GM12801 (cell line): ENCODE measurements around the gene GRXCR1.

ENCODE experiments used
- TF ChIP-seq, protein P1 (sequence below): IDR thresholded peaks from one replicate; pipeline ENCODE4 v1.5.1; 2011; ENCODE audit warnings: control low read depth; ENCODE audit not compliant: insufficient read length; ENCODE audit errors: extremely low read depth

GRXCR1 gene

DNA sequence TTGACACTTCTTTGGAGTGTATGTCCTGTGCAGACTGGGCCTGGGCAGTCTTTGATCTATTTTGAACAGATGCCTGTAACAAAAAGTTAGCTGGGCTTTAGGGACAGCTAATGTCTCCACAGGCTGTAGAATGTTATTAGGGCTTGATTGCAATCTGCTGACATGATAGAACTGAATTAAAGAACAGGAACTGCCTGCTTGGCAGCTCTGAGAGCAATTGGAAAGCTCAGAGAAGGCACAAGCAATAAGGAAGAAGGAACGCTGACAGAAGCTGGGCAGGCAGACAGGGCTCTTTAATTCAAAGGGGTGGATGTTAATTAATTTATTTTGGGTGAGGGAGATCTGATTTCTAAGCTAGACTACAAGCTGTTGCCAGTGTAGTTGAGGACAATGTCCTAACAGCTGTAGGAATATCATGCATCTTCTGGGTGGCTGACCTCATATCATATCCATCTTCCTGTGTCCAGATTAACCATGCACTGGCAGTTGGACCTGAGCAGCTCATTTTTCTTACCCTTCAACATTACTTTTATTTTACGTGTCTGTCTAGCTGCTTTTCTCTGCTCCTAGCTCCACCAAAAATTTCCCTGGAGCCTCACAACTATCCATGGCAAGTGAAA, 20.7 kb upstream of the GRXCR1 start:
- TF ChIP-seq, protein P1, sequence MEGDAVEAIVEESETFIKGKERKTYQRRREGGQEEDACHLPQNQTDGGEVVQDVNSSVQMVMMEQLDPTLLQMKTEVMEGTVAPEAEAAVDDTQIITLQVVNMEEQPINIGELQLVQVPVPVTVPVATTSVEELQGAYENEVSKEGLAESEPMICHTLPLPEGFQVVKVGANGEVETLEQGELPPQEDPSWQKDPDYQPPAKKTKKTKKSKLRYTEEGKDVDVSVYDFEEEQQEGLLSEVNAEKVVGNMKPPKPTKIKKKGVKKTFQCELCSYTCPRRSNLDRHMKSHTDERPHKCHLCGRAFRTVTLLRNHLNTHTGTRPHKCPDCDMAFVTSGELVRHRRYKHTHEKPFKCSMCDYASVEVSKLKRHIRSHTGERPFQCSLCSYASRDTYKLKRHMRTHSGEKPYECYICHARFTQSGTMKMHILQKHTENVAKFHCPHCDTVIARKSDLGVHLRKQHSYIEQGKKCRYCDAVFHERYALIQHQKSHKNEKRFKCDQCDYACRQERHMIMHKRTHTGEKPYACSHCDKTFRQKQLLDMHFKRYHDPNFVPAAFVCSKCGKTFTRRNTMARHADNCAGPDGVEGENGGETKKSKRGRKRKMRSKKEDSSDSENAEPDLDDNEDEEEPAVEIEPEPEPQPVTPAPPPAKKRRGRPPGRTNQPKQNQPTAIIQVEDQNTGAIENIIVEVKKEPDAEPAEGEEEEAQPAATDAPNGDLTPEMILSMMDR: no peak

DNA sequence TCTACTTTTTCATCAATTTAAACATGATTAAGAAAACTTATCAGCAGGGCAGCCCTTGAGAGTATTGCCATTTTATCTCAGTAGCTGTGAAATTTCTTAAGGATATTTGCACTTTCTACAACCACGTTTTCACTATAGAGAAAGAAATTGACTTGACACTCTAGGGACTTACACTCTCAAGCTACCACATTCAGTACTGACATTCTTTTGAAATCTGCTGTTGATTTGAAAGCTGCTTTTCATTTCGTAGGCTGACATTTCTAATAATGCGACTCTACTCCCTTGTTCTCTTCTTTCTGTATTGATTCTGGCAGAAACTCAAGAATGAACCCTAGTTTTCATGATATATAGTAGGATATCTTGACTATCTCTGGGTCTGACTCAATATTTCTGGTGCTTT, 13.7 kb upstream of the GRXCR1 start:
- TF ChIP-seq, protein P1: no peak

DNA sequence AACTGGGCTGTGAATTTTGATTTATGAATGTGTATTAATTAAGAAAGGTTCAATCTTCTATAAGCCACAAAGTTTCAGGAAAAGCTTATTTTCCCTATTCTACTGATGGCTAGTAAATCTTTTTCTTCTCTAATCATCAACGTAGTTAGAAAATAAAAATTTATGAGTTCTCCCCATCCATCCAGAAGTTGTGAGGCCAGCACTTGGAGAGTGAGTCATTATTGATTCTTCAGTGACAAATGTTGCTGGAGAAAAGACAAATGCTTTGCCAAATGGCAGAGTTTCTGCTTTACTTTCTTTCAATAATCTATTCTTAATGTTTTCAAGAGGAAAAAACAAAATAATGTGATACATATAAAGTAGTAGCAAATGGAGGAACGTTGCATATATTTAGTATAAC, 11.3 kb upstream of the GRXCR1 start:
- TF ChIP-seq, protein P1: no peak

DNA sequence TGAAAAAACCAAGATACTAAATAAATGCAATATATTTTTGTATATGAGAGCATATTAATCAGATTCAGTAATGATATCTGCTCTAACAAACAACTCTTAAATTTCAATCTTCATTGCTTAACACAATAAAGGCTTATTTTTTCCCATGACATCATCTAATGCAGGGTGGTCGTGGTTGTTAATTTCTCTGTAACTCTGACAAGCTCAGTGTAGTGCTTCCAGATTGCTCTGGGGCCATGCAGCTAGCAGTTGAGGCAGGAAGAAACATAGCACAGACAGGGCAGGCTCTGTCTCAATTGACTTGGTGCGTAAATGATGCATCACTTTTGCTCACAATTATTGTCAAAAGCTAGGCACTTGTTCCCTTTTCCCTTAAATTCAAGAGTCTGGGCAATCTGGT, 869 bp upstream of the GRXCR1 start:
- TF ChIP-seq, protein P1: no peak

DNA sequence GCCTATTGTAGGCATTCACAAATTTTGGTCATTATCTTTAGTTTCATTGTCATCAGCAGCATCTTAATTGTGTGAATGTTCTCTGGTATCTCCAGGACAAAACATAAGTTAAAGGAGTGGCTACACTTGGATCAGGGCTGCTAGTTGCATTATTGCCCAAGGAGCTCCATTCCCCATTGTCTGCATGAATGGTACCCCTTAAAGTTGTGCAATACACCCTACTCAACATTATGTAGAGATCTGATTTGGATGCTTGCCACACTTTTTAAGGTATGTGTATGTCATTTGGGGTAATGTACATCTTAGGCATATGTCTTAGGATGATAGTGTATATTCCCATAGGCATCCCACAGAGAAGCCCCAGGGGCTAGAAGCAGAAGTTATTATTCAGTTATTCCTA, 2.9 kb downstream of the GRXCR1 start:
- TF ChIP-seq, protein P1: no peak

DNA sequence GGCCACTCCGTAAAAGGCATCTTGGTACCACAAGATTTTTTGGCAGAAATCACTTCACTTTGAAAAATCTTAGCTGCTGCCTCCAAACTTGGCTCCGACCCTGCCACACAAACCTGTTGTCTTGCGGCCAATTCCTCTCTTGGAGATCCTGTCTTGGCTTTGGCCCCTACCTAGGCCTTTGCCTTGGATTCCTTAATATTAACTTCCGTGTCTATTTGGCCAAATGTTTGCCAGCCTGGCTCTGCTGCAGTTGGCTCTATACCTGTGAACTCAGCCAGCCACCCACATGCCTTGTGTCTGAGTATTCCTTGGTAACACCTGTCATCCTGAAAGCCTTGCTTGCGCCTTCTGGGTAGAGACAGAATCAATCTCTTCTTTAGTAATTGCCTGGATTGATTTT, 12.5 kb downstream of the GRXCR1 start:
- TF ChIP-seq, protein P1: no peak

DNA sequence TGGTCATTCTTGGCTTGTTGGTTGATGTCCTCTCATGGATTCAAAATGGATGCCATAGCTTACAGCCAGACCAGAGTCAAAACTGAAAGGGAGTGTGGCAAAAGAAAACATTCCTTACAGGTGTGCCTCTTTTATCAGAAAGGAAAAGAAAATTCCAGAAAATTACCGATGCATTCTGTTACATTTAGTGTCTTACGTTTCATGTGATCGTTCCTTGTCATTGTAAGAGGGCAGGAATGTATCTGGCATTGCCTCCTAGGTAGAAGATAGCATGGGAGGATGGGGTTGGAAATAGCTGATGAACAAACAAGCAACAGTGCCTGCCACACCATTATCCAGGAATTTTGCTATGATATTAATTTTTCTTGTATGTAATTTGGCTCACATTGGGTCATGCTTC, 13.1 kb downstream of the GRXCR1 start:
- TF ChIP-seq, protein P1: no peak
